ENCODE results near the gene CASTOR1. TPM values are rescaled to one million over a fixed set of nuclear protein-coding genes. Genes with fewer than 3 reads are reported as not detected.

The CASTOR1 gene
- total RNA-seq, 1 donor from 2014 or later = 17.2 TPM

- no peak for DNase-seq (ENCODE audit: low spot score)
- Mint-ChIP-seq H3K4me1 (ENCODE audit: unreplicated experiment) (no peaks in the 10 kb centered on the region), H3K4me3 (ENCODE audit: unreplicated experiment) (no peak overlapping the region)
Observed at GRCh38 chr22:30245181-30245984, 43.9 kb downstream of the CASTOR1 start.

GRCh38 chr22:30244641-30245040 is 44.7 kb downstream of the CASTOR1 start:
- no peak for DNase-seq (ENCODE audit: low spot score)
- no peak overlapping the region for H3K4me3 Mint-ChIP-seq (ENCODE audit: unreplicated experiment)
- H3K27ac Mint-ChIP-seq (ENCODE audit: unreplicated experiment) = no peak overlapping the region
- no peaks in the 10 kb centered on the region for H3K36me3 Mint-ChIP-seq (ENCODE audit: low read depth, unreplicated experiment)
- TF ChIP-seq CTCF (IDR thresholded peaks at IDR 0.05; ENCODE audit: unreplicated experiment) = no peak
- no peaks in the 10 kb centered on the region for H3K4me1 Mint-ChIP-seq (ENCODE audit: unreplicated experiment)
- H3K27me3 Mint-ChIP-seq (ENCODE audit: unreplicated experiment) = peaks cover 19% of the 10 kb centered on the region
- H3K9me3 Mint-ChIP-seq (ENCODE audit: unreplicated experiment) = no peaks in the 10 kb centered on the region

More at GRCh38 chr22:30245181-30245984, 43.9 kb downstream of the CASTOR1 start:
- Mint-ChIP-seq H3K27ac (ENCODE audit: unreplicated experiment) (no peak overlapping the region), H3K9me3 (ENCODE audit: unreplicated experiment) (no peaks in the 10 kb centered on the region), H3K36me3 (ENCODE audit: low read depth, unreplicated experiment) (no peaks in the 10 kb centered on the region), H3K27me3 (ENCODE audit: unreplicated experiment) (peaks cover 19% of the 10 kb centered on the region)
- no peak for TF ChIP-seq CTCF (IDR thresholded peaks at IDR 0.05; ENCODE audit: unreplicated experiment)

GRCh38 chr22:30244066-30244465 is 45.2 kb downstream of the CASTOR1 start:
- Mint-ChIP-seq H3K27ac (ENCODE audit: unreplicated experiment) (no peak overlapping the region), H3K27me3 (ENCODE audit: unreplicated experiment) (peaks cover 19% of the 10 kb centered on the region), H3K4me3 (ENCODE audit: unreplicated experiment) (no peak overlapping the region), H3K36me3 (ENCODE audit: low read depth, unreplicated experiment) (no peaks in the 10 kb centered on the region), H3K9me3 (ENCODE audit: unreplicated experiment) (no peaks in the 10 kb centered on the region), H3K4me1 (ENCODE audit: unreplicated experiment) (no peaks in the 10 kb centered on the region)
- no peak for TF ChIP-seq CTCF (IDR thresholded peaks at IDR 0.05; ENCODE audit: unreplicated experiment)
- no peak for DNase-seq (ENCODE audit: low spot score)

- H3K36me3 Mint-ChIP-seq (ENCODE audit: low read depth, unreplicated experiment) = no peaks in the 10 kb centered on the region
Observed at GRCh38 chr22:30243661-30244060, 45.6 kb downstream of the CASTOR1 start.

More at GRCh38 chr22:30243661-30244060, 45.6 kb downstream of the CASTOR1 start:
- no peak for TF ChIP-seq CTCF (IDR thresholded peaks at IDR 0.05; ENCODE audit: unreplicated experiment)
- no peaks in the 10 kb centered on the region for H3K9me3 Mint-ChIP-seq (ENCODE audit: unreplicated experiment)
- no peaks in the 10 kb centered on the region for H3K4me1 Mint-ChIP-seq (ENCODE audit: unreplicated experiment)
- H3K4me3 Mint-ChIP-seq (ENCODE audit: unreplicated experiment) = no peak overlapping the region
- H3K27me3 Mint-ChIP-seq (ENCODE audit: unreplicated experiment) = peaks cover 19% of the 10 kb centered on the region
- H3K27ac Mint-ChIP-seq (ENCODE audit: unreplicated experiment) = no peak overlapping the region
- DNase-seq (ENCODE audit: low spot score) = no peak
